GM19238 (cell line): ENCODE measurements around the gene RPS6KL1.

Experiments
- DNase-seq: peaks from one replicate; pipeline ENCODE4 v3.0.0; 2011; ENCODE audit warnings: low spot score; ENCODE audit not compliant: insufficient read length

The RPS6KL1 gene

DNA sequence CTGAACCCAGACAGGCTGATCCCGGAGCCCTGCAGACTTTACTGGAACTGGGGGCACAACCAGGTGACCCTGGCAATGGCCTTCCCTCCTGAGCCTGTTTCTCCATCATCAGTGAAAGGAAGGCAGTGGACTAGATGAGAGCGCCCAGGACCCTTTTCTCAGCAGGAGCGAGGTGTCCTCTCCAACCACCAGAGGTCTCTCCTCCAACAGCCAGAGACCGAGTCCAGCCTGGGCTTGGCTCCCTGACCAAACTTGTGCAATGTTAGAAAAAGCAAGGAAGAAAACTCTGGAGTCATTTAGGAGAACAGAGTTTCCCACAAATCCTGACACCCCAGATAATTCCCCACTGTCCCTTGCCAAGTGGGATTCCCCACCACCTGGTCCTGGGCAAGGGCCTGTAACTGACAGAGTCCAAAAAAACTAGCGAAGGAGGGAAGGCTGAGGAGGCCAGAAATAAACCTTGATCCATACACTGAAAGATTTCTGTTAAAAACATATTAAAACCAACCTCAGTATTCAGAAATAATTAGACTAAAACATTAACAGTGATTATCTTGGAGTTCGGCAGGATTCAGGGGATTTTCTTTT lies 9.0 kb downstream of the RPS6KL1 start:
- DNase-seq: no peak

GRCh38 chr14:74913393-74913910 lies 9.6 kb downstream of the RPS6KL1 start:
- no peak for DNase-seq

DNA sequence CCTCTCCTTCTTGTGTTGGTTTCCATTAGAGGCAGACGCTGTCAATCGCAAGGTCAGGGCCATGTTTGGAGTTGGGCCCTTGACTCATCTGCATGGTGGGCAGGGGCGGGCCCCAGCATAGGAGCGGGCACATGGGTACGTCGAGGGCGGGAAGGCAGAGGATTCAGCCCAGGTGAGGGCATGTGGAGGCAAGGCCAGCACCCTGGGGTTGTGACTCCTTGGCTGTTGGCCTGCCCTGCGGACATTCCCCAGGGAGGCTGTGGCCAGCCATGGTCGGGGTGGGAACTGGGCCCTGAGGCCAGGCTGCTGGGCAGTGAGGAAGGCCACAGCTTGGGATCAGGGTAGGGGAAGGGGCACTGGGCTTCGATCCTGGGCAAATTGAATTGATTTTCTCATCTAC lies 10.3 kb downstream of the RPS6KL1 start:
- DNase-seq: no peak

- no peak for DNase-seq
Measured at GRCh38 chr14:74912111-74912510, 10.9 kb downstream of the RPS6KL1 start.

- no peak for DNase-seq
Measured at GRCh38 chr14:74911704-74912103, 11.4 kb downstream of the RPS6KL1 start.

GRCh38 chr14:74911221-74911620 lies 11.8 kb downstream of the RPS6KL1 start:
- no peak for DNase-seq

- no peak for DNase-seq
Measured at GRCh38 chr14:74910556-74910955, 12.5 kb downstream of the RPS6KL1 start.

DNA sequence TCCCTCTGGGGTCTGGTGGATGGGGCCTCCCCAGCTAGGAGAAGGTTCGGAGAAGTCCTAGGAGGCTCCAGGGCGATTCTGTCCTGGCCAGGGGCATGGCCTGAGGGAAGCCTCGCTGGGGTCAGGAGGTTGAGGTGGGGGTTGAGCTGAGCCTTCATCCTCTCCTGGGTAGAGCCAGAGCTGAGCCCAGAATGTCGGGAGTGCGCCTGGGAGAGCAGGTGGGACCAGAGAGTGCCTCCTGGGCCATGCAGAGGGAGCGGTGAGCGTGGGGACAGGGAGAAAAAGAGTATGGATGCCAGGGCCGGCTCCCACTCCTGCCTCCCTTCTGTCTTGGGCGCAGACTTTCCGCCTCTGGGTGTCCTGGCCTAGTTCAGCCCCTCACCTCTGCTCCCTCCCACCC lies 13.1 kb downstream of the RPS6KL1 start:
- DNase-seq: no peak

DNA sequence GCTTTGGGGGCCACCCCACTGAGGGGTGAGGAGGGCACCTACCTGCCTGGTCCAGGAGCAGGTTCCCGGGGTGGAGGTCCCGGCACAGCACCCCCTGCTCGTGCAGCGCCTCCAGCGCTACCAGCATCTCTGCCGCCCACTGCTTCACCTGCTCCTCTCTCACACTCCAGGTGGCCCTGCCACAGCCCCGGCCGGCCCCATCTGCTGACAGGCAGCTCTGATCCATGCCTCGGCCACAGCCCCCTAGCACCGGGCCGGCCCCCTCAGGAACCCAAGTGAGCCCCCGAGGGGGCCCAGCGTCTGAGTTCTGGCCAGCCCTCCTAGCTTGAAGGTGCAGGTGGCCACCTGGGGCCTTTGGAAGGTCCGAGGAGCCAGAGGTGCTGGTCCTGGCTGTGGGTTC lies 13.6 kb downstream of the RPS6KL1 start:
- DNase-seq: no peak

DNA sequence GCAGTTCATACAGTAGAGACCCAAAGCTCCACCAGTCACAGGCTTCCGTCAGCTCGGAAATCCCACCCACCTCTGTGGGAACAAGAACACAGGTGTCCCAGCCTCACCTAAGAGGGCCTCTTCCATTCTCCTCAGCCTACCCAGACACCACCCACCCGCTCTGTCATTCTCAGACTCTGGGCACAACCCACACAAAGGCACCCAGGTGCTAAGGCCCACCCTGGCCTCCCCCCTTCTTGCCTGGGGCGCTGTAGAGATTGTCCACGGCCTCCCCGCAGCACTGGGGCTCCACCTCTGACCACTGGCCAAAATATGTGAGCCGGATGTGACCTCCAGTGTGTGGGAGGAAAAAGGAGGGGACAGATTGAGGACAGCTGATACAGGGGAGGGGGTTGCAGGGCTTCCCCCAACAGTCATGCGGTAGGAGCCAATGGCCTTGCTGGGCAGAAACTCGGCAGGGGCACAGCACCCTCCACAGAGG lies 14.2 kb downstream of the RPS6KL1 start:
- DNase-seq: no peak

GRCh38 chr14:74907744-74908143 lies 15.3 kb downstream of the RPS6KL1 start:
- DNase-seq: no peak

- DNase-seq: no peak
Measured at GRCh38 chr14:74906925-74907521, 16.0 kb downstream of the RPS6KL1 start.

DNA sequence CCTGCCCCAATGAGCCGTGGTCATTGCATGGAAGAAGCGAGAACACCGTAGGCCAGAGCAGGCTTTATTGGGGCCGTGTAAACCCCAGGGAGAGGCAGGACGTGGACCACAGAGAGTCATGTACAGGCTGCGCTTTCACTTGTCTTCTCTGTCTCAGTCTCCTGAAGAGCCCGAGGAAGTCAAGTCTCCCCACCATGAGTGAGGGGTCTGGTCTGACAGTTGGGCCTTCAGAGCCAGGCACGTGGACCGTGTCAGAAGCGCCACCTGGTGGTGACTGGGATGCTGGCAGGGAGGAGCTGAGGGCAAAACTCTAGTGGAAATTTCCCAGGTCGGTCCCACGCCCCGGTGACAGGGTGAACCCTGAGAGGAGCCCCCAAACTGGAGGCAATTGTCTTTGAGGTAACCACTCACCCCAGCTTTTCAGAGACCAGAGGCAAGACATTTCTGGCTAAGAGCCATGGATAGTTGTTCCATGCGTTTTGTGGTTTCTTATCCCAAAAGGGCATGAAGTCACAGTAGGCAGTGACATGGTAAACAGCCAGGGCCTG lies 17.4 kb downstream of the RPS6KL1 start:
- peak; percentile 74 for DNase-seq

- no peak for DNase-seq
Measured at GRCh38 chr14:74904635-74905503, 18.2 kb downstream of the RPS6KL1 start.

- DNase-seq: no peak
Measured at GRCh38 chr14:74902941-74903705, 19.9 kb downstream of the RPS6KL1 start.

DNA sequence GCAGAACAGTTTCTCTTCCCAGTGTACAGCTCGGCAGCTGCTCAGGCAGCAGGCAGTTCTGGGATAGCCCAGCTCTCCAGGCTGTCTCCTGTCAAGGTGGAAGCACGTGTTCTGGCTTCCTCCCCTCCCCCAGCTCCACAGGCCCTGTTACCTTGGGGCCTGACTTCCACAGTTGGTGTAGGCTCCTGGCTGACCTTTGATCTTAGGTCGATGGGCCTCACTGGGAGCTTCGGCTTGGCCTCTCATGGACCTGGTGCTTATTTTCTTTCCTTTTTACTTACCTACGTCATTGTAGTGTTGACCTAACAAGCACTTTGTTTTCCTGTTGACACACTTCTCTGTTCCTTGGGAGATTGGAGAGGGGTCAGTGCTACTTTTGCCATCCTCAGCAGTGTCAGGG lies 24.4 kb downstream of the RPS6KL1 start:
- no peak for DNase-seq

- DNase-seq: no peak
Measured at GRCh38 chr14:74898083-74898482, 25.0 kb downstream of the RPS6KL1 start.

DNA sequence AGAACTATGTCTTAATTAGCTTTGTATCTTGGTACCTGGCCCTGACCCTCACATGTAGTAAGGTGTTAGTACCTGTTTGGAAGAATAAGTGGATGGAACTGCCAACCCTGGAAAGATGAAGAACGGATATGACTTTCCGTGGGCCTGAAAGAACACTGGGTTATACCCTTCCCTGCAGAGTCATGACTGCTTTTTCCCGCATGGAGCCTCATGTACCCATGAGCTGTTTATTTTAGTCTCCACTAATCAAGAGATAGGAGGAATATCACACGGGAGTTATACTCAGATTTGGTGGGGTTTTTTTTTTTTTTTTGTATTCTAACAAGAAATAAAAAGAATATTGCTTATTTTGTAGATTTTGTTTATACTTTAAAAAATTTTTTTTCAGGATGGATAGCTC lies 25.4 kb downstream of the RPS6KL1 start:
- no peak for DNase-seq

DNA sequence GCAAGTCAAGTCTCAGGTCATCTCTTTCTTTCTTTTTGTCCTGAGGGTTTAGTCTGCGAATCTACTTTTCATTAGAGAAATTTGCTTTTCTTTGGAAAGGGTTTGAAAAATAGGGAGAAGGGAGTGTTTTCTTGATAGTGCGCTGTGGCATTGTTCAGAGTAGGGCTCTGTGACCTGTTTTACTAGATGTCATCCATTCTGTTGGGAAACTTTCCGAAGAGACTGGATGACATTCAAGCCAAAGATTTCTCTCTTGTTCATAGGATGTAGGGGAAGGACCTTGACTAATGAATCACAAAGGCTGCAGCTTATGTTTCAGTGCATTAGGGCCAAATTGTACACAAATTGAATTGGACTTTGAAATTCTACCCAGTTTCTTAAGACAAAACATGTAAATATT lies 26.7 kb downstream of the RPS6KL1 start:
- DNase-seq: no peak

- no peak for DNase-seq
Measured at GRCh38 chr14:74893614-74894091, 29.4 kb downstream of the RPS6KL1 start.

GRCh38 chr14:74892745-74893144 lies 30.3 kb downstream of the RPS6KL1 start:
- no peak for DNase-seq
